HepG2 (cell line): ENCODE data around the gene GALP. TPM values are rescaled to one million over a fixed set of nuclear protein-coding genes. Genes with fewer than 3 reads are reported as not detected.

Experiments
- ATAC-seq: fragments of 200-7000 bp; cut with Tn5 transposase; 3 replicates; pipeline ENCODE4 v1.9.1; 2020; ENCODE audit warnings: mild to moderate bottlenecking, moderate library complexity
- BruUV-seq: library from RNA; stranded (reverse); fragments of 400-500 nt; replicated peaks from 2 replicates; lab custom pipeline; 2021; lab: Mats Ljungman, UMichigan
- CTCF ChIA-PET: fragments of 300-600 bp; formaldehyde crosslinking; extraction: SDS; loops from one replicate; lab custom pipeline; 2021; ENCODE audit warnings: low total read pairs, inconsistent platforms, low intra/inter-chr PET ratio; lab: Yijun Ruan, JAX
- POLR2A ChIA-PET: fragments of 350-600 bp; sonication (Branson Sonifier 250); formaldehyde crosslinking; loops from one replicate; lab custom pipeline; 2020; ENCODE audit warnings: antibody characterized with exemption, inconsistent platforms; lab: Yijun Ruan, JAX
- DNase-seq: peaks from one replicate; pipeline ENCODE4 v3.0.0-alpha.2; 2015; ENCODE audit warnings: low spot score
- FAIRE-seq: peaks from 3 replicates; lab custom pipeline; 2011; peaks lifted over from hg19 to GRCh38; lab: Jason Lieb, UNC
- H2AFZ ChIP-seq: one replicate; pipeline ENCODE4 v1.6.1; 2011; ENCODE audit warnings: low read length, inconsistent platforms
- H3K27ac ChIP-seq: fragments of 300-600 bp; 3 replicates; pipeline ENCODE4 v1.8.0; 2011; ENCODE audit warnings: mixed run types, mild to moderate bottlenecking, mixed read lengths, low read length, inconsistent platforms; ENCODE audit not compliant: insufficient read depth; ENCODE audit errors: extremely low read length
- H3K27me3 ChIP-seq, 2 experiments: fragments of 200-600 bp in 1 of 2; 2 replicates in 1 of 2; 3 replicates in 1 of 2; pipeline versions ENCODE4 v1.6.0 to v1.8.0; 2011; ENCODE audit warnings: low read length in 2 of 2, mild to moderate bottlenecking in 2 of 2, moderate library complexity in 2 of 2, inconsistent platforms in 1 of 2; ENCODE audit not compliant: insufficient read depth in 2 of 2, control insufficient read depth in 1 of 2
- H3K36me3 ChIP-seq, 2 experiments: fragments of 200-600 bp in 1 of 2; replicated peaks in 1 of 2; 2 replicates in 1 of 2; 3 replicates in 1 of 2; pipeline versions ENCODE4 v1.5.1 to v1.8.0; 2011; ENCODE audit warnings: low read length in 2 of 2, inconsistent platforms in 1 of 2; ENCODE audit not compliant: insufficient read depth in 2 of 2, control insufficient read depth in 1 of 2
- H3K4me1 ChIP-seq: 2 replicates; pipeline ENCODE4 v1.5.1; 2012; ENCODE audit warnings: low read length, inconsistent platforms; ENCODE audit not compliant: insufficient read depth
- H3K4me2 ChIP-seq: 2 replicates; pipeline ENCODE4 v1.6.0; 2011; ENCODE audit warnings: low read depth, low read length, inconsistent platforms
- H3K4me3 ChIP-seq, 3 experiments: fragments of 200-600 bp in 1 of 3; sonication (generic), shearing (Covaris generic) in 1 of 3; replicated peaks in 1 of 3; 2 replicates each; pipeline ENCODE4 v1.5.1; 2011 to 2016; ENCODE audit warnings: low read length in 3 of 3, inconsistent platforms in 2 of 3, low read depth in 2 of 3, mild to moderate bottlenecking in 2 of 3, control low read depth in 1 of 3, mixed read lengths in 1 of 3; ENCODE audit not compliant: insufficient read depth in 1 of 3
- H3K79me2 ChIP-seq: one replicate; pipeline ENCODE4 v1.6.1; 2011; ENCODE audit warnings: low read length, inconsistent platforms; ENCODE audit not compliant: insufficient read depth
- H3K9ac ChIP-seq: 2 replicates; pipeline ENCODE4 v1.6.0; 2011; ENCODE audit warnings: mild to moderate bottlenecking, low read depth, low read length, inconsistent platforms; ENCODE audit not compliant: insufficient read depth
- H3K9me3 ChIP-seq: 2 replicates; pipeline ENCODE4 v1.5.1; 2012; ENCODE audit warnings: mild to moderate bottlenecking, low read length
- H4K20me1 ChIP-seq: 2 replicates; pipeline ENCODE4 v1.6.0; 2011; ENCODE audit warnings: inconsistent platforms, mild to moderate bottlenecking, low read length, moderate library complexity; ENCODE audit not compliant: insufficient read depth
- BCL6 ChIP-seq: IDR thresholded peaks from 2 replicates; pipeline ENCODE4 v1.6.1; 2016; ENCODE audit warnings: missing genetic modification reagents, missing compliant biosample characterization
- CEBPG ChIP-seq: IDR thresholded peaks from 2 replicates; pipeline ENCODE4 v1.6.1; 2016
- CEBPZ ChIP-seq: IDR thresholded peaks from 2 replicates; pipeline ENCODE4 v1.6.1; 2012; ENCODE audit warnings: low read length, improper control_type of control experiment
- CHD4 ChIP-seq: fragments of 200-600 bp; sonication (generic); IDR thresholded peaks from 2 replicates; pipeline ENCODE4 v1.7.0; 2017; ENCODE audit warnings: mild to moderate bottlenecking, low read length, borderline replicate concordance
- EEA1 ChIP-seq: sonication (generic); formaldehyde crosslinking; IDR thresholded peaks from 2 replicates; pipeline ENCODE4 v1.5.1; 2020; ENCODE audit warnings: mild to moderate bottlenecking, missing genetic modification reagents, borderline replicate concordance
- EHMT2 ChIP-seq: fragments of 200-600 bp; sonication (generic); IDR thresholded peaks from 2 replicates; pipeline ENCODE4 v1.7.0; 2017; ENCODE audit warnings: antibody characterized with exemption, low read depth, low read length, borderline replicate concordance
- ELF4 ChIP-seq: sonication (generic); formaldehyde crosslinking; IDR thresholded peaks from 2 replicates; pipeline ENCODE4 v1.5.0; 2020; ENCODE audit warnings: missing genetic modification reagents, mild to moderate bottlenecking, moderate library complexity, borderline replicate concordance
- GATAD2A ChIP-seq: IDR thresholded peaks from 2 replicates; pipeline ENCODE4 v1.6.1; 2016
- HHEX ChIP-seq: IDR thresholded peaks from 2 replicates; pipeline ENCODE4 v1.6.1; 2016; ENCODE audit warnings: control low read depth
- HNF4A ChIP-seq: sonication (generic); formaldehyde crosslinking; IDR thresholded peaks from 2 replicates; pipeline ENCODE4 v1.4.0; 2020; ENCODE audit warnings: missing genetic modification reagents
- HOXA7 ChIP-seq: sonication (generic); formaldehyde crosslinking; IDR thresholded peaks from 2 replicates; pipeline ENCODE4 v1.8.1; 2022; ENCODE audit warnings: mild to moderate bottlenecking, missing genetic modification reagents, moderate library complexity
- PAX8 ChIP-seq: sonication (generic); formaldehyde crosslinking; IDR thresholded peaks from 2 replicates; pipeline ENCODE4 v1.8.0; 2022; ENCODE audit warnings: mild to moderate bottlenecking, missing genetic modification reagents, borderline replicate concordance
- POLR2AphosphoS2 ChIP-seq: IDR thresholded peaks from 2 replicates; pipeline ENCODE4 v1.6.1; 2011; ENCODE audit warnings: low read depth, low read length, improper control_type of control experiment
- ZC3H13 ChIP-seq: sonication (generic); formaldehyde crosslinking; IDR thresholded peaks from 2 replicates; pipeline ENCODE4 v1.8.1; 2023; ENCODE audit warnings: mild to moderate bottlenecking, missing genetic modification reagents, moderate library complexity
- ZNF136 ChIP-seq: sonication (generic); formaldehyde crosslinking; IDR thresholded peaks from 2 replicates; pipeline ENCODE4 v1.8.1; 2022; ENCODE audit warnings: low read depth, mild to moderate bottlenecking, moderate library complexity, missing genetic modification reagents
- ZNF251 ChIP-seq: sonication (generic); formaldehyde crosslinking; IDR thresholded peaks from 2 replicates; pipeline ENCODE4 v1.9.0; 2021; ENCODE audit warnings: mild to moderate bottlenecking, missing genetic modification reagents
- ZNF256 ChIP-seq: sonication (generic); formaldehyde crosslinking; conservative IDR thresholded peaks from 2 replicates; pipeline ENCODE4 v1.4.0; 2020; ENCODE audit warnings: missing genetic modification reagents
- ZNF589 ChIP-seq: sonication (generic); formaldehyde crosslinking; conservative IDR thresholded peaks from 2 replicates; pipeline ENCODE4 v1.8.0; 2022; ENCODE audit warnings: mild to moderate bottlenecking, moderate library complexity, missing genetic modification reagents
- WGBS: methylation state at CpG from one replicate; pipeline ENCODE4 v1.1.6; 2017; ENCODE audit warnings: low lambda C conversion rate; 5-methylcytosine and 5-hydroxymethylcytosine counted together
- in situ Hi-C: cut with HindIII; loops from 2 replicates; pipeline ENCODE4 v1.10.0; 2017; ENCODE audit warnings: low pct_unique_long_range_greater_than_20kb; ENCODE audit not compliant: extremely low pct_ligation_motif_present
- intact Hi-C: fragments of 100-400 bp; cut with micrococcal nuclease; formaldehyde crosslinking; loops from one replicate; pipeline ENCODE4 v1.10.0; 2022; ENCODE audit not compliant: unreplicated experiment
- polyA plus RNA-seq, 8 experiments: library from polyadenylated mRNA; depleted of rRNA in 3 of 8; stranded (reverse) in 7 of 8; unstranded in 1 of 8; fragments of >200 nt; fragmentation: Illumina TruSeq in 4 of 8; extraction: Trizol in 4 of 8; gene quantifications; 2 replicates each; pipeline versions ENCODE4 v1.2.1 to v1.2.3, GENCODE V29; 2011 to 2016; ENCODE audit warnings: low read depth in 4 of 8, missing spikeins in 1 of 8, mixed read lengths in 1 of 8; ENCODE audit not compliant: insufficient read depth in 1 of 8
- total RNA-seq, 5 experiments: library from RNA; depleted of rRNA; stranded (reverse); fragments of >200 nt; fragmentation: Illumina TruSeq; extraction: Trizol; gene quantifications; 2 replicates each; pipeline ENCODE4 v1.2.3, GENCODE V29; 2016; ENCODE audit warnings: low read depth in 1 of 5
- TF ChIP-seq, protein P1 (sequence below): sonication (generic); formaldehyde crosslinking; IDR thresholded peaks from 2 replicates; pipeline ENCODE4 v1.4.0; 2020; ENCODE audit warnings: missing genetic modification reagents

Gene GALP
- total and polyA plus RNA-seq, 2 of the 13 experiments (the other 11 are each of a cell fraction or from before 2014, with no cell fraction given) = not detected

- TF ChIP-seq EHMT2 = peak; percentile 91; the same call in 1 of the 2 replicates
- TF ChIP-seq, protein P1, sequence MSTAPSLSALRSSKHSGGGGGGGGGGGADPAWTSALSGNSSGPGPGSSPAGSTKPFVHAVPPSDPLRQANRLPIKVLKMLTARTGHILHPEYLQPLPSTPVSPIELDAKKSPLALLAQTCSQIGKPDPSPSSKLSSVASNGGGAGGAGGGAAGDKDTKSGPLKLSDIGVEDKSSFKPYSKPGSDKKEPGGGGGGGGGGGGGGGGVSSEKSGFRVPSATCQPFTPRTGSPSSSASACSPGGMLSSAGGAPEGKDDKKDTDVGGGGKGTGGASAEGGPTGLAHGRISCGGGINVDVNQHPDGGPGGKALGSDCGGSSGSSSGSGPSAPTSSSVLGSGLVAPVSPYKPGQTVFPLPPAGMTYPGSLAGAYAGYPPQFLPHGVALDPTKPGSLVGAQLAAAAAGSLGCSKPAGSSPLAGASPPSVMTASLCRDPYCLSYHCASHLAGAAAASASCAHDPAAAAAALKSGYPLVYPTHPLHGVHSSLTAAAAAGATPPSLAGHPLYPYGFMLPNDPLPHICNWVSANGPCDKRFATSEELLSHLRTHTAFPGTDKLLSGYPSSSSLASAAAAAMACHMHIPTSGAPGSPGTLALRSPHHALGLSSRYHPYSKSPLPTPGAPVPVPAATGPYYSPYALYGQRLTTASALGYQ (CRISPR knock-in tag) = no peak
Measured at GRCh38 chr19:56167064-56167578, 8.7 kb upstream of the GALP start (continued).

DNA sequence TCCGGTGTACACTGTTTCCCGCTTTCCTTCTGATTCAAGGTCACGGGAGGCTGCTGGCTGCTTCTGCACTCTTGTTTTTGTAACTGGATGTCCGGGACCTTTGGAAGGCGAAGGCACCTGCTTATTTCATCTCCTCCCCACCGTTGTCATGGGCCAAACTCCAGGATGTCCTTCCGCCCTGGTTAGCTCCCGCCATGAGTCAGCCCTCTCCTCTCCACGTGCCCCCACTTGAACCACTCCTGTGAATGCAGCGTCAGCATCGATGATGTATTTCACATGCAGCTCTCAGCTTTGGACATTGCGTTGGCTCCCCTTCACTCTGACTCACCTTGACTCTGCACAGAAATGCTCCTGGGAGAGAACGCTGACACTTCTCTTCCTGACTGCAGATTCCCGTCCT lies 5.5 kb upstream of the GALP start:
- ChIA-PET CTCF (no interaction called here), POLR2A (interaction anchor here (1.0 to 1.7 kb wide), 5 partner anchors 28 to 144 kb away, joined by 3 to 19 read pairs (median 5); partner anchors contain the start of genes ZNF444 and ZSCAN5A)
- no peaks in the 10 kb centered on the region for H3K9me3 ChIP-seq
- BruUV-seq = no TSS peak
- peaks cover 50% of the 10 kb centered on the region for H3K4me1 ChIP-seq
- intact Hi-C loops (loop anchor here (2.0 kb wide), 2 partner anchors 29 to 59 kb away; partner anchors contain the start of gene ZNF444), in situ Hi-C loops (no loop called here)
- H3K36me3 ChIP-seq = no peaks in the 10 kb centered on the region
- no peak overlapping the region for H2AFZ ChIP-seq
- peak overlapping the region in 2 of 3 experiments; percentile 8 to 35; a peak in 4 of 6 replicates for H3K4me3 ChIP-seq
- no peak overlapping the region; the same call in 1 of the 2 replicates for H3K9ac ChIP-seq
- H3K27me3 ChIP-seq = peaks cover 0 to 6% of the 10 kb centered on the region in 2 experiments; a peak in 2 of 5 replicates
- H3K79me2 ChIP-seq = no peaks in the 10 kb centered on the region
- H3K27ac ChIP-seq = peak overlapping the region; percentile 33
- H3K4me2 ChIP-seq = peak overlapping the region; percentile 72
- H4K20me1 ChIP-seq = no peaks in the 10 kb centered on the region
- DNase-seq (peak; percentile 86), ATAC-seq (peak; percentile 87), FAIRE-seq (peak; percentile 55)
- 3% methylated on average over 14 of the region's 14 CpGs for WGBS
- no peak for TF ChIP-seq EEA1 (CRISPR knock-in tag)
- TF ChIP-seq PAX8 (CRISPR knock-in tag) = no peak
- no peak for TF ChIP-seq ELF4 (CRISPR knock-in tag)
- TF ChIP-seq CEBPG (CRISPR knock-in tag) = no peak
- 0 out of 2 replicates have a peak, but pooled peaks have one; percentile 65 for TF ChIP-seq ZNF589
- 0 out of 2 replicates have a peak, but pooled peaks have one; percentile 49 for TF ChIP-seq ZNF251
- peak; percentile 48; the same call in 1 of the 2 replicates for TF ChIP-seq HNF4A (CRISPR knock-in tag)
- no peak for TF ChIP-seq HHEX (CRISPR knock-in tag)
- TF ChIP-seq ZC3H13 (CRISPR knock-in tag) = no peak
- TF ChIP-seq ZNF136 (CRISPR knock-in tag) = no peak
- TF ChIP-seq HOXA7 (CRISPR knock-in tag) = no peak
- no peak for TF ChIP-seq CEBPZ
- no peak for TF ChIP-seq BCL6 (CRISPR knock-in tag)
- TF ChIP-seq CHD4 = no peak
- TF ChIP-seq POLR2AphosphoS2 = no peak
- peak; percentile 77 for TF ChIP-seq GATAD2A
- no peak for TF ChIP-seq ZNF256 (CRISPR knock-in tag)
